ENCODE data around the gene TAS1R3.

Gene TAS1R3

DNA sequence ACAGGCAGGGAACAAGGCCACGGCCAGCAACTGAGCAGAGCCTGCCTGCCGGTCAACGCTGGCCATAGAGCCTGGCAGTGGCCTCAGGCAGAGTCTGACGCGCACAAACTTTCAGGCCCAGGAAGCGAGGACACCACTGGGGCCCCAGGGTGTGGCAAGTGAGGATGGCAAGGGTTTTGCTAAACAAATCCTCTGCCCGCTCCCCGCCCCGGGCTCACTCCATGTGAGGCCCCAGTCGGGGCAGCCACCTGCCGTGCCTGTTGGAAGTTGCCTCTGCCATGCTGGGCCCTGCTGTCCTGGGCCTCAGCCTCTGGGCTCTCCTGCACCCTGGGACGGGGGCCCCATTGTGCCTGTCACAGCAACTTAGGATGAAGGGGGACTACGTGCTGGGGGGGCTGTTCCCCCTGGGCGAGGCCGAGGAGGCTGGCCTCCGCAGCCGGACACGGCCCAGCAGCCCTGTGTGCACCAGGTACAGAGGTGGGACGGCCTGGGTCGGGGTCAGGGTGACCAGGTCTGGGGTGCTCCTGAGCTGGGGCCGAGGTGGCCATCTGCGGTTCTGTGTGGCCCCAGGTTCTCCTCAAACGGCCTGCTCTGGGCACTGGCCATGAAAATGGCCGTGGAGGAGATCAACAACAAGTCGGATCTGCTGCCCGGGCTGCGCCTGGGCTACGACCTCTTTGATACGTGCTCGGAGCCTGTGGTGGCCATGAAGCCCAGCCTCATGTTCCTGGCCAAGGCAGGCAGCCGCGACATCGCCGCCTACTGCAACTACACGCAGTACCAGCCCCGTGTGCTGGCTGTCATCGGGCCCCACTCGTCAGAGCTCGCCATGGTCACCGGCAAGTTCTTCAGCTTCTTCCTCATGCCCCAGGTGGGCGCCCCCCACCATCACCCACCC lies at the start of gene TAS1R3:
Gene TAS1R3, plus strand, starts transcription at position 213 of the 898 bp plus-strand sequence. Its CDS starts 66 bp downstream, at position 279.
- Histone ChIP-seq H3K27me3 (ENCODE audit: control insufficient read depth, insufficient read depth, low read length) (no peaks in the 10 kb centered on the region), H3K27ac (no peak within 1 kb of the TSS), H3K9ac (no peak within 1 kb of the TSS), H3K9me3 (ENCODE audit: control insufficient read depth, low read length) (no peaks in the 10 kb centered on the region), H3K4me2 (ENCODE audit: low read length) (no peak within 1 kb of the TSS), H3K79me2 (peaks cover 2% of the 10 kb centered on the region), H3K4me1 (no peaks in the 10 kb centered on the region), H3K36me3 (ENCODE audit: control insufficient read depth, insufficient read depth, low read length) (no peaks in the 10 kb centered on the region), H3K4me3 (ENCODE audit: low read depth, low read length) (no peak within 1 kb of the TSS), H2AFZ (no peak within 1 kb of the TSS)
- TF ChIP-seq, protein P1, sequence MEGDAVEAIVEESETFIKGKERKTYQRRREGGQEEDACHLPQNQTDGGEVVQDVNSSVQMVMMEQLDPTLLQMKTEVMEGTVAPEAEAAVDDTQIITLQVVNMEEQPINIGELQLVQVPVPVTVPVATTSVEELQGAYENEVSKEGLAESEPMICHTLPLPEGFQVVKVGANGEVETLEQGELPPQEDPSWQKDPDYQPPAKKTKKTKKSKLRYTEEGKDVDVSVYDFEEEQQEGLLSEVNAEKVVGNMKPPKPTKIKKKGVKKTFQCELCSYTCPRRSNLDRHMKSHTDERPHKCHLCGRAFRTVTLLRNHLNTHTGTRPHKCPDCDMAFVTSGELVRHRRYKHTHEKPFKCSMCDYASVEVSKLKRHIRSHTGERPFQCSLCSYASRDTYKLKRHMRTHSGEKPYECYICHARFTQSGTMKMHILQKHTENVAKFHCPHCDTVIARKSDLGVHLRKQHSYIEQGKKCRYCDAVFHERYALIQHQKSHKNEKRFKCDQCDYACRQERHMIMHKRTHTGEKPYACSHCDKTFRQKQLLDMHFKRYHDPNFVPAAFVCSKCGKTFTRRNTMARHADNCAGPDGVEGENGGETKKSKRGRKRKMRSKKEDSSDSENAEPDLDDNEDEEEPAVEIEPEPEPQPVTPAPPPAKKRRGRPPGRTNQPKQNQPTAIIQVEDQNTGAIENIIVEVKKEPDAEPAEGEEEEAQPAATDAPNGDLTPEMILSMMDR (IDR thresholded peaks at IDR 0.05), result no peak

DNA sequence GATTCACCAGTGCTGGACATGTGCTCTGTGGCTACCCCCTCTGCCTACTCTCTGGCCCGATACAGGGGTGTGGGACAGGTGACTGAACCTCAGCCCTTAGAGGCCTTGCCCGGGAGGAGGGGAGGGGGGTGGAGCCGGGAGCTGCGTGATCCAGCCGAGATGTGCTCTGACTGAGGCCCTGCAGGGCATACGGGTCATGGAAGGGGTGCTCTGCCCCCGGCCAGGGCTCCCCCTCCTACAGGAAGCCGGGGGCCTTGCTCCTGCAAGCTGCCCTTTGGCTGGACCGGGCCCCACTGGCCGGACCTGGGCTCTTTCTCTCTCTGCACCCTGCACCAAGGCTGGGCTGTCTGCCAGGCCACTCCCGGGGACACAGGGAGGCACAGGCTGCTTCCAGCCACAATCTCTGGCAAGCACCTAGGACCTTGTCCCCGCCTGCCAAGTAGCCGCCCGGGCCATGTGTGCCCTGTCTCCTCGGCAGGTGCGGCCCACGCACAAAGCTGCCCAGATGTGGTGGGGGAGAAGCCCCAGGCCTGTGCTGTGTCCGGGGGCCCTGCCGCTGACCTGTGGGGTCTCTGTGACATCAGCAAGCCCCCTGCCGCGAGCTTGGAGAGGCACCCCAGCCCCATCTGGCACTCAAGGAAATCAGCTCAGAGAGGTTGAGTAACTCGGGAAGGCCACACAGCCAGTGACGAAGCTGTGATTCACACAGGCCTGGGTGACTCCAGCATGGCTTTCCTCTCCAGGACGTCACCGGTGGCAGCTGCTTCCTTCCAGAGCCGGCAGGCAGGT lies 49.4 kb upstream of the TAS1R3 start:
- TF ChIP-seq, protein P1 (IDR thresholded peaks at IDR 0.05), result no peak
- H3K9ac ChIP-seq, result no peak overlapping the region

DNA sequence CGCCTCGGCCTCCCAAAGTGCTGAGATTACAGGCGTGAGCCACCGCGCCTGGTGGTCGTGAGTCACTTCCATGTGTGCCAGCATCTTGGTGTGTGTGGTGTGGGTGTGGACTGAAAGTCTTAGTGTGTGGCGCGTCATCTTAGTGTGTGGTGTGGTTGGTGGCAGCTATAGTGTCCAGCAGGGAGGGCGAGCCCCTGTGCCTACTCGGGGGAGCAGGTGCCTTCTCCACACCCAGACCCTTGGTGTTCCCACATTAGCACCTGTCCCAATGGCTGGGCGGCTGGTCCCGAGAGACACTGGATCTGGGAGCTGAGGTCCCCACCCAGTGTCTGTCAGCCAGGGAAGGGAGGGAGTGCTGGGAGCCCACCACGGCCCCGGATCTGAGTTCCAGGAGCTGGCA lies 48.1 kb upstream of the TAS1R3 start:
- Histone ChIP-seq H3K4me2 (ENCODE audit: low read length) (no peak overlapping the region), H3K79me2 (no peaks in the 10 kb centered on the region), H3K27ac (no peak overlapping the region), H3K27me3 (ENCODE audit: control insufficient read depth, insufficient read depth, low read length) (no peaks in the 10 kb centered on the region), H3K4me1 (peaks cover 3% of the 10 kb centered on the region), H2AFZ (no peak overlapping the region), H3K4me3 (ENCODE audit: low read depth, low read length) (no peak overlapping the region), H3K9ac (no peak overlapping the region), H3K9me3 (ENCODE audit: control insufficient read depth, low read length) (no peaks in the 10 kb centered on the region), H3K36me3 (ENCODE audit: control insufficient read depth, insufficient read depth, low read length) (no peaks in the 10 kb centered on the region)
- TF ChIP-seq, protein P1 (IDR thresholded peaks at IDR 0.05), result no peak

More for the DNA sequence above, 49.4 kb upstream of the TAS1R3 start:
- Histone ChIP-seq H3K4me2 (ENCODE audit: low read length) (peak overlapping the region; percentile 47), H3K79me2 (no peaks in the 10 kb centered on the region), H3K27me3 (ENCODE audit: control insufficient read depth, insufficient read depth, low read length) (no peaks in the 10 kb centered on the region), H3K4me3 (ENCODE audit: low read depth, low read length) (peak overlapping the region; percentile 4), H3K36me3 (ENCODE audit: control insufficient read depth, insufficient read depth, low read length) (no peaks in the 10 kb centered on the region), H3K9me3 (ENCODE audit: control insufficient read depth, low read length) (no peaks in the 10 kb centered on the region), H3K4me1 (peaks cover 3% of the 10 kb centered on the region), H3K27ac (no peak overlapping the region), H2AFZ (peak overlapping the region; percentile 22)

DNA sequence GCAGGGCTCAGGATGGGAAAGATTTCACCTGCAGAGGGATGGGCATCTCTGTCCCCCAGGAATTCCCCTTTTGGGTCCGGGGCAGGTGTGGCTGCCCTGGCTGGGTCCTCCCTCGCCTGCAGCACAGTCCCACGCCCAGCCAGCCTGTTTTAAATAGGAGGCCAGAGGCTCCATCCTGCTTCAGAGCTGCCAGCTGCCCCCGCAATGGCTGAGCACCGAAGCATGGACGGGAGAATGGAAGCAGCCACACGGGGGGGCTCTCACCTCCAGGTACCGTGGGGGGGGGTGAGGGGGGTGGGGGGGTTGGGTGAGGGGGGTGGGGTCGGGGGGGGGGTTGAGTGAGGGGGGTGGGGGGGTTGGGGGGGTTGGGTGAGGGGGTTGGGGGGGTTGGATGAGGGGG lies 47.3 kb upstream of the TAS1R3 start:
- peaks cover 3% of the 10 kb centered on the region for H3K4me1 ChIP-seq
- no peaks in the 10 kb centered on the region for H3K9me3 ChIP-seq (ENCODE audit: control insufficient read depth, low read length)
- H3K79me2 ChIP-seq, result no peaks in the 10 kb centered on the region
- TF ChIP-seq, protein P1 (IDR thresholded peaks at IDR 0.05), result no peak
- H2AFZ ChIP-seq, result no peak overlapping the region
- no peaks in the 10 kb centered on the region for H3K27me3 ChIP-seq (ENCODE audit: control insufficient read depth, insufficient read depth, low read length)
- no peak overlapping the region for H3K4me3 ChIP-seq (ENCODE audit: low read depth, low read length)
- no peak overlapping the region for H3K4me2 ChIP-seq (ENCODE audit: low read length)
- H3K9ac ChIP-seq, result no peak overlapping the region
- H3K36me3 ChIP-seq (ENCODE audit: control insufficient read depth, insufficient read depth, low read length), result no peaks in the 10 kb centered on the region
- no peak overlapping the region for H3K27ac ChIP-seq

Measured in parathyroid adenoma (tissue), 2 donors.